Measurements from ENCODE around the gene RGS12. TPM values are rescaled to one million over a fixed set of nuclear protein-coding genes. Genes with fewer than 3 reads are reported as not detected.
A peak's percentile ranks its signal among the peaks of the same experiment; 100 is the strongest.

Gene RGS12
- total and polyA plus RNA-seq, 2 of the 13 experiments (the other 11 are each of a cell fraction or from before 2014, with no cell fraction given) = 21.0 to 27.7 TPM

- no peak for TF ChIP-seq FOXK1 (CRISPR knock-in tag; IDR thresholded peaks at IDR 0.05; ENCODE audit: borderline replicate concordance, low read depth)
- TF ChIP-seq SMYD3 (CRISPR knock-in tag; IDR thresholded peaks at IDR 0.05) = no peak
- TF ChIP-seq POLR2G (IDR thresholded peaks at IDR 0.05; ENCODE audit: low read depth, low read length) = peak; percentile 62; the same call in 1 of the 2 replicates
- TF ChIP-seq, protein P1, sequence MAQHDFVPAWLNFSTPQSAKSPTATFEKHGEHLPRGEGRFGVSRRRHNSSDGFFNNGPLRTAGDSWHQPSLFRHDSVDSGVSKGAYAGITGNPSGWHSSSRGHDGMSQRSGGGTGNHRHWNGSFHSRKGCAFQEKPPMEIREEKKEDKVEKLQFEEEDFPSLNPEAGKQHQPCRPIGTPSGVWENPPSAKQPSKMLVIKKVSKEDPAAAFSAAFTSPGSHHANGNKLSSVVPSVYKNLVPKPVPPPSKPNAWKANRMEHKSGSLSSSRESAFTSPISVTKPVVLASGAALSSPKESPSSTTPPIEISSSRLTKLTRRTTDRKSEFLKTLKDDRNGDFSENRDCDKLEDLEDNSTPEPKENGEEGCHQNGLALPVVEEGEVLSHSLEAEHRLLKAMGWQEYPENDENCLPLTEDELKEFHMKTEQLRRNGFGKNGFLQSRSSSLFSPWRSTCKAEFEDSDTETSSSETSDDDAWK (CRISPR knock-in tag; IDR thresholded peaks at IDR 0.05) = no peak
- 0 out of 2 replicates have a peak, but pooled peaks have one; percentile 53 for TF ChIP-seq RFXANK (CRISPR knock-in tag; IDR thresholded peaks at IDR 0.05)
- TF ChIP-seq TBP (CRISPR knock-in tag; IDR thresholded peaks at IDR 0.05) = no peak
- no peak for TF ChIP-seq FOXJ3 (CRISPR knock-in tag; IDR thresholded peaks at IDR 0.05; ENCODE audit: borderline replicate concordance)
- TF ChIP-seq SRSF1 (optimal IDR thresholded peaks at IDR 0.05; ENCODE audit: low read depth, low read length) = no peak
- peak; percentile 86; the same call in 1 of the 2 replicates for TF ChIP-seq ATF5 (CRISPR knock-in tag; IDR thresholded peaks at IDR 0.05; ENCODE audit: low read depth)
- TF ChIP-seq ZNF703 (CRISPR knock-in tag; IDR thresholded peaks at IDR 0.05; ENCODE audit: borderline replicate concordance) = no peak
- TF ChIP-seq ZNF547 (CRISPR knock-in tag; IDR thresholded peaks at IDR 0.05) = peak; percentile 52
- no peak for TF ChIP-seq TRIM22 (IDR thresholded peaks at IDR 0.05)
- TF ChIP-seq IKZF1 (IDR thresholded peaks at IDR 0.05) = no peak
- no peak for TF ChIP-seq RORA (CRISPR knock-in tag; IDR thresholded peaks at IDR 0.05)
- TF ChIP-seq PHF21A (CRISPR knock-in tag; IDR thresholded peaks at IDR 0.05) = peak; percentile 45; the same call in 1 of the 2 replicates
- TF ChIP-seq, protein P2, sequence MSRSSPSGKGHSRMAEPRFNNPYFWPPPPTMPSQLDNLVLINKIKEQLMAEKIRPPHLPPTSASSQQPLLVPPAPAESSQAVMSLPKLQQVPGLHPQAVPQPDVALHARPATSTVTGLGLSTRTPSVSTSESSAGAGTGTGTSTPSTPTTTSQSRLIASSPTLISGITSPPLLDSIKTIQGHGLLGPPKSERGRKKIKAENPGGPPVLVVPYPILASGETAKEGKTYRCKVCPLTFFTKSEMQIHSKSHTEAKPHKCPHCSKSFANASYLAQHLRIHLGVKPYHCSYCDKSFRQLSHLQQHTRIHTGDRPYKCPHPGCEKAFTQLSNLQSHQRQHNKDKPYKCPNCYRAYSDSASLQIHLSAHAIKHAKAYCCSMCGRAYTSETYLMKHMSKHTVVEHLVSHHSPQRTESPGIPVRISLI (CRISPR knock-in tag; IDR thresholded peaks at IDR 0.05; ENCODE audit: borderline replicate concordance) = no peak
- TF ChIP-seq, protein P3, sequence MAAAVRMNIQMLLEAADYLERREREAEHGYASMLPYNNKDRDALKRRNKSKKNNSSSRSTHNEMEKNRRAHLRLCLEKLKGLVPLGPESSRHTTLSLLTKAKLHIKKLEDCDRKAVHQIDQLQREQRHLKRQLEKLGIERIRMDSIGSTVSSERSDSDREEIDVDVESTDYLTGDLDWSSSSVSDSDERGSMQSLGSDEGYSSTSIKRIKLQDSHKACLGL (CRISPR knock-in tag; IDR thresholded peaks at IDR 0.05) = peak; percentile 86
- no peak for TF ChIP-seq ZNF282 (IDR thresholded peaks at IDR 0.05; ENCODE audit: partially characterized antibody)
- TF ChIP-seq NCOA5 (CRISPR knock-in tag; IDR thresholded peaks at IDR 0.05) = no peak
- TF ChIP-seq, protein P4, sequence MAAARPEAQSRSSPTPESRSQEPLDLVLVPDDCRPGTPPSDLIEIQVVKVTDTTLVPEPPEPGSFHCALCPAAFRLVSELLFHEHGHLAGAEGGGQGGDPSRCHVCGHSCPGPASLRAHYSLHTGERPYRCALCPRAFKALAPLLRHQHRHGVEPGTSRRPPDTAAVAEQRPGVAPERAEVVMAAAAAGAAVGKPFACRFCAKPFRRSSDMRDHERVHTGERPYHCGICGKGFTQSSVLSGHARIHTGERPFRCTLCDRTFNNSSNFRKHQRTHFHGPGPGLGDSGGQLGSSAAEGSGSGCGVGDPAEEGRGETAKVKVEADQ (CRISPR knock-in tag; IDR thresholded peaks at IDR 0.05; ENCODE audit: borderline replicate concordance) = no peak
- no peak for TF ChIP-seq SMAD3 (CRISPR knock-in tag; IDR thresholded peaks at IDR 0.05)
- no peak for TF ChIP-seq ZBTB49 (CRISPR knock-in tag; IDR thresholded peaks at IDR 0.05; ENCODE audit: borderline replicate concordance)
These were observed 7.1 kb upstream of the RGS12 start (continued) for GRCh38 chr4:3285558-3286334.

Data from HepG2 (cell line).